Panc1 (cell line): ENCODE measurements around the gene ABHD17A. TPM values are rescaled to one million over a fixed set of nuclear protein-coding genes. Genes with fewer than 3 reads are reported as not detected.
"Not testable (repeated sequence)": the region's sequence is repeated elsewhere in the genome, so short reads cannot be mapped to it uniquely, and the experiment has no call there.

Source experiments
- ATAC-seq: fragments of 200-7000 bp; cut with Tn5 transposase; 2 replicates; pipeline ENCODE4 v1.9.1; 2020; ENCODE audit warnings: mild to moderate bottlenecking, moderate library complexity
- BruUV-seq: library from RNA; stranded (reverse); fragments of 400-500 nt; replicated peaks from 2 replicates; lab custom pipeline; 2021; lab: Mats Ljungman, UMichigan
- CTCF ChIA-PET: fragments of 300-600 bp; sonication (Branson Sonifier 250); formaldehyde crosslinking; loops from one replicate; lab custom pipeline; 2022; ENCODE audit warnings: antibody characterized with exemption; lab: Charles Lee
- POLR2A ChIA-PET: fragments of 300-600 bp; sonication (Branson Sonifier 250); formaldehyde crosslinking; loops from one replicate; lab custom pipeline; 2022; ENCODE audit warnings: antibody characterized with exemption; lab: Charles Lee
- DNase-seq: peaks from one replicate; pipeline ENCODE4 v3.0.0-alpha.2; 2010; ENCODE audit warnings: low read depth, low spot score
- H3K27ac ChIP-seq: 2 replicates; pipeline ENCODE4 v1.5.1; 2011; ENCODE audit warnings: mild to moderate bottlenecking, low read length, inconsistent platforms
- H3K27me3 ChIP-seq: fragments of 200-500 bp; sonication (Bioruptor generic); 2 replicates; pipeline ENCODE4 v1.6.0; 2014; ENCODE audit warnings: low read length, inconsistent platforms; ENCODE audit not compliant: control insufficient read depth, insufficient read depth
- H3K36me3 ChIP-seq: fragments of 200-500 bp; sonication (Bioruptor generic); 2 replicates; pipeline ENCODE4 v1.5.1; 2014; ENCODE audit warnings: inconsistent platforms, mild to moderate bottlenecking, low read length, moderate library complexity; ENCODE audit not compliant: control insufficient read depth, insufficient read depth
- H3K4me1 ChIP-seq: 2 replicates; pipeline ENCODE4 v1.5.1; 2011; ENCODE audit warnings: inconsistent platforms, mild to moderate bottlenecking, low read length, moderate library complexity; ENCODE audit not compliant: control insufficient read depth, insufficient read depth
- H3K4me3 ChIP-seq, 2 experiments: 2 replicates each; pipeline ENCODE4 v1.5.1; 2011 to 2012; ENCODE audit warnings: low read depth in 2 of 2, low read length in 2 of 2, mild to moderate bottlenecking in 2 of 2, inconsistent platforms in 1 of 2, moderate library complexity in 1 of 2
- H3K9me3 ChIP-seq: fragments of 200-500 bp; sonication (Bioruptor generic); 2 replicates; pipeline ENCODE4 v1.5.1; 2014; ENCODE audit warnings: low read depth, mild to moderate bottlenecking, inconsistent platforms, low read length, moderate library complexity; ENCODE audit not compliant: control insufficient read depth, insufficient read depth
- POLR2AphosphoS5 ChIP-seq: IDR thresholded peaks from 2 replicates; pipeline ENCODE4 v1.6.1; 2012; ENCODE audit warnings: mild to moderate bottlenecking, low read depth, low read length, moderate library complexity
- SIN3A ChIP-seq: IDR thresholded peaks from 2 replicates; pipeline ENCODE4 v1.6.1; 2012; ENCODE audit warnings: low read depth, mild to moderate bottlenecking, low read length, moderate library complexity, borderline replicate concordance; ENCODE audit not compliant: insufficient read depth
- TCF7L2 ChIP-seq: IDR thresholded peaks from 2 replicates; pipeline ENCODE4 v1.6.1; 2011; ENCODE audit warnings: mild to moderate bottlenecking, low read depth, low read length, inconsistent platforms
- in situ Hi-C: cut with HindIII; loops from 2 replicates; pipeline ENCODE4 v1.10.0; 2016; ENCODE audit warnings: low sequenced_read_pairs, low pct_unique_long_range_greater_than_20kb
- intact Hi-C: fragments of 100-400 bp; cut with micrococcal nuclease; formaldehyde crosslinking; loops from one replicate; pipeline ENCODE4 v1.10.0; 2022; ENCODE audit not compliant: unreplicated experiment
- total RNA-seq: library from RNA; stranded (reverse); gene quantifications from one replicate; pipeline ENCODE4 v1.2.1, GENCODE V29; 2021; ENCODE audit not compliant: unreplicated experiment
- TF ChIP-seq, protein P1 (sequence below): fragments of 450-650 bp; IDR thresholded peaks from 2 replicates; pipeline ENCODE4 v1.5.1; 2017; ENCODE audit warnings: mild to moderate bottlenecking
- TF ChIP-seq, protein P2 (sequence below), 2 experiments: IDR thresholded peaks; 2 replicates each; pipeline ENCODE4 v1.6.1; 2011 to 2012; ENCODE audit warnings: low read depth in 2 of 2, control low read depth in 1 of 2, low read length in 1 of 2, mild to moderate bottlenecking in 1 of 2, moderate library complexity in 1 of 2; ENCODE audit not compliant: insufficient read depth in 1 of 2

ABHD17A gene
- total RNA-seq, 1 experiment from 2014 or later: 57.1 TPM

DNA sequence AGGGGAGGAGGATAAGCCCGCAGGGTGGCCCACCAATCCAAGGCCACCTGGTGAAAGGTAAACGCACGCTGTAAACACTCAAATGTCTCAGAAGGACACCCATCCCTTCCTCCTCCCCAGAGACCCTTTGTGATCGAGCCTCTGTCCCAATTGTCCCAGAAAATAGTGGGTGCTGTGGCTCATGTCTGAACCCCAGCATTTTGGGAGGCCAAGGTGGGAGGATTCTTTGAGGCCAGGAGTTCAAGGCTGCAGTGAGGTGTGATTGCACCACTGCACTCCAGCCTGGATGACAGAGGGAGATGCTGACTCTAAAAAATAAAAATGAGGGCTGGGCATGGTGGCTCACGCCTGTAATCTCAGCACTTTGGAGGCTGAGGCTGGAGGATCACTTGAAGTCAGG, 3.1 kb upstream of the ABHD17A start:
- DNase-seq (no peak), ATAC-seq (no peak)
- H3K9me3 ChIP-seq: no peaks in the 10 kb centered on the region
- no TSS peak for BruUV-seq
- ChIA-PET CTCF (no interaction called here), POLR2A (no interaction called here)
- H3K27me3 ChIP-seq: no peaks in the 10 kb centered on the region
- H3K36me3 ChIP-seq: peaks cover 4% of the 10 kb centered on the region; the same call in 1 of the 2 replicates
- peaks cover 10% of the 10 kb centered on the region for H3K4me1 ChIP-seq
- H3K27ac ChIP-seq: no peak overlapping the region
- in situ Hi-C loops (no loop called here), intact Hi-C loops (no loop called here)
- no peak overlapping the region for H3K4me3 ChIP-seq
- TF ChIP-seq SIN3A (no peak), TCF7L2 (no peak), POLR2AphosphoS5 (no peak)
- TF ChIP-seq, protein P1, sequence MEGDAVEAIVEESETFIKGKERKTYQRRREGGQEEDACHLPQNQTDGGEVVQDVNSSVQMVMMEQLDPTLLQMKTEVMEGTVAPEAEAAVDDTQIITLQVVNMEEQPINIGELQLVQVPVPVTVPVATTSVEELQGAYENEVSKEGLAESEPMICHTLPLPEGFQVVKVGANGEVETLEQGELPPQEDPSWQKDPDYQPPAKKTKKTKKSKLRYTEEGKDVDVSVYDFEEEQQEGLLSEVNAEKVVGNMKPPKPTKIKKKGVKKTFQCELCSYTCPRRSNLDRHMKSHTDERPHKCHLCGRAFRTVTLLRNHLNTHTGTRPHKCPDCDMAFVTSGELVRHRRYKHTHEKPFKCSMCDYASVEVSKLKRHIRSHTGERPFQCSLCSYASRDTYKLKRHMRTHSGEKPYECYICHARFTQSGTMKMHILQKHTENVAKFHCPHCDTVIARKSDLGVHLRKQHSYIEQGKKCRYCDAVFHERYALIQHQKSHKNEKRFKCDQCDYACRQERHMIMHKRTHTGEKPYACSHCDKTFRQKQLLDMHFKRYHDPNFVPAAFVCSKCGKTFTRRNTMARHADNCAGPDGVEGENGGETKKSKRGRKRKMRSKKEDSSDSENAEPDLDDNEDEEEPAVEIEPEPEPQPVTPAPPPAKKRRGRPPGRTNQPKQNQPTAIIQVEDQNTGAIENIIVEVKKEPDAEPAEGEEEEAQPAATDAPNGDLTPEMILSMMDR: no peak
- TF ChIP-seq, protein P2, sequence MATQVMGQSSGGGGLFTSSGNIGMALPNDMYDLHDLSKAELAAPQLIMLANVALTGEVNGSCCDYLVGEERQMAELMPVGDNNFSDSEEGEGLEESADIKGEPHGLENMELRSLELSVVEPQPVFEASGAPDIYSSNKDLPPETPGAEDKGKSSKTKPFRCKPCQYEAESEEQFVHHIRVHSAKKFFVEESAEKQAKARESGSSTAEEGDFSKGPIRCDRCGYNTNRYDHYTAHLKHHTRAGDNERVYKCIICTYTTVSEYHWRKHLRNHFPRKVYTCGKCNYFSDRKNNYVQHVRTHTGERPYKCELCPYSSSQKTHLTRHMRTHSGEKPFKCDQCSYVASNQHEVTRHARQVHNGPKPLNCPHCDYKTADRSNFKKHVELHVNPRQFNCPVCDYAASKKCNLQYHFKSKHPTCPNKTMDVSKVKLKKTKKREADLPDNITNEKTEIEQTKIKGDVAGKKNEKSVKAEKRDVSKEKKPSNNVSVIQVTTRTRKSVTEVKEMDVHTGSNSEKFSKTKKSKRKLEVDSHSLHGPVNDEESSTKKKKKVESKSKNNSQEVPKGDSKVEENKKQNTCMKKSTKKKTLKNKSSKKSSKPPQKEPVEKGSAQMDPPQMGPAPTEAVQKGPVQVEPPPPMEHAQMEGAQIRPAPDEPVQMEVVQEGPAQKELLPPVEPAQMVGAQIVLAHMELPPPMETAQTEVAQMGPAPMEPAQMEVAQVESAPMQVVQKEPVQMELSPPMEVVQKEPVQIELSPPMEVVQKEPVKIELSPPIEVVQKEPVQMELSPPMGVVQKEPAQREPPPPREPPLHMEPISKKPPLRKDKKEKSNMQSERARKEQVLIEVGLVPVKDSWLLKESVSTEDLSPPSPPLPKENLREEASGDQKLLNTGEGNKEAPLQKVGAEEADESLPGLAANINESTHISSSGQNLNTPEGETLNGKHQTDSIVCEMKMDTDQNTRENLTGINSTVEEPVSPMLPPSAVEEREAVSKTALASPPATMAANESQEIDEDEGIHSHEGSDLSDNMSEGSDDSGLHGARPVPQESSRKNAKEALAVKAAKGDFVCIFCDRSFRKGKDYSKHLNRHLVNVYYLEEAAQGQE (IDR thresholded peaks at IDR 0.05; ENCODE audit: insufficient read depth in 1 of 2, low read depth in 2 of 2, low read length in 1 of 2): no peak

DNA sequence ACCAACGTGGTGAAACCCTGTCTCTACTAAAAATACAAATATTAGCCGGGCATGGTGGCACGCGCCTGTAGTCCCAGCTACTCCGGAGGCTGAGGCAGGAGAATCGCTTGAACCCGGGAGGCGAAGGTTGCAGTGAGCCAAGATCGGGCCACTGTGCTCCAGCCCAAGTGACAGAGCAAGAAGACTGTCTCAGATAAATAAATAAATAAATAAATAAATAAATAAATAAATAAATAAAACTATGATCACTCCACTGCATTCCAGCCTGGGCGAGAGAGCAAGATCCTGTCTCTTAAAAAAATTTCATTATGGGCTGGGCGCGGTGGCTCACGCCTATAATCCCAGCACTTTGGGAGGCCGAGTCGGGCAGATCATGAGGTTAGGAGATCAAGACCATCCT, 1.1 kb upstream of the ABHD17A start:
- ATAC-seq, H3K27ac ChIP-seq, in situ Hi-C loops, H3K36me3 ChIP-seq, H3K4me3 ChIP-seq, H3K27me3 ChIP-seq, BruUV-seq, CTCF ChIA-PET, intact Hi-C loops, DNase-seq, H3K9me3 ChIP-seq, POLR2A ChIA-PET: not testable (repeated sequence)
- peaks cover 22% of the 10 kb centered on the region for H3K4me1 ChIP-seq

DNA sequence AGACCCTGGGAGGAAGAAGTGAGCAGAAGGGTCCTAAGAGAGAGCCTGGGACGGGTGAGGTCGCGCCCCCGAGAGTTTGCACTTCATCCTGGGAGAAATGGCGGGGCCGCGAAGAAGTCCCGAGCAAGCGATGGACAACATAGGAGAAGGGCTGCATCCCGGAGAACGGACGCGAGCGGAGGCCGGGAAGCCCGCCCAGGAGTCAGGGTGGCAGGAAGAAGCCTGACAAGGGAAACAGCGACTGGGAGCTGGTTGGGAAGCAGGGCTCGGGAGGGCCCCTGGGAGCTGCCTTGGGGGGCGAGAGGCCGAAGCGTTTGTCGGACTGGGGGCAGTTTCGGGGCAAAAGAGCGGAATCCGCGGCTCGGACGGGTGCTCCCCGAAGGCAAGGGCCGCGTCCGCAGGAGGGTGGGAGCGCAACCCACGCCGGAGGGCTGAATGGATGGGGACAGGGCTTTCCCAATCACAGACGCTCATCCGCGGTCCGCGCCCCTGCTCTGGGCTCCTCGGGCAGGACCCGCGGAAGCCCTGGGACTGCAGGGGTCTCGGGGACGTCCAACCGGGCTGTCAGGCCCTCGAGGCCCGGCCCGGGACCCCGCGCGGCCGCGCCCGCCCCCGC, 469 bp downstream of the ABHD17A start:
- CTCF ChIA-PET: interaction anchor here (0.6 to 0.8 kb wide), 2 partner anchors 9 to 1214 kb away, joined by 4 to 6 read pairs; no protein-coding TSS in a partner anchor

More for the DNA sequence above, 469 bp downstream of the ABHD17A start:
- POLR2A ChIA-PET: no interaction called here
- ATAC-seq: peak; percentile 52
- intact Hi-C loops (no loop called here), in situ Hi-C loops (no loop called here)
- peak overlapping the region; percentile 77 for H3K27ac ChIP-seq
- no peaks in the 10 kb centered on the region for H3K9me3 ChIP-seq
- no peak for TF ChIP-seq POLR2AphosphoS5
- no TSS peak for BruUV-seq
- H3K4me1 ChIP-seq: peaks cover 22% of the 10 kb centered on the region
- no peaks in the 10 kb centered on the region for H3K27me3 ChIP-seq
- DNase-seq: no peak
- peak overlapping the region; percentile 76 to 82 for H3K4me3 ChIP-seq
- peaks cover 4% of the 10 kb centered on the region; the same call in 1 of the 2 replicates for H3K36me3 ChIP-seq
